GM18526 (cell line): ENCODE data around the gene ABCC2.

ENCODE experiments used
- POLR2A ChIP-seq: IDR thresholded peaks from 3 replicates; pipeline ENCODE4 v1.6.1; 2011; ENCODE audit not compliant: insufficient read length; ENCODE audit errors: extremely low read depth

Gene ABCC2

GRCh38 chr10:99858849-99859248 is 76.4 kb downstream of the ABCC2 start:
- TF ChIP-seq POLR2A = no peak

GRCh38 chr10:99859585-99859984 is 77.1 kb downstream of the ABCC2 start:
- no peak for TF ChIP-seq POLR2A

DNA sequence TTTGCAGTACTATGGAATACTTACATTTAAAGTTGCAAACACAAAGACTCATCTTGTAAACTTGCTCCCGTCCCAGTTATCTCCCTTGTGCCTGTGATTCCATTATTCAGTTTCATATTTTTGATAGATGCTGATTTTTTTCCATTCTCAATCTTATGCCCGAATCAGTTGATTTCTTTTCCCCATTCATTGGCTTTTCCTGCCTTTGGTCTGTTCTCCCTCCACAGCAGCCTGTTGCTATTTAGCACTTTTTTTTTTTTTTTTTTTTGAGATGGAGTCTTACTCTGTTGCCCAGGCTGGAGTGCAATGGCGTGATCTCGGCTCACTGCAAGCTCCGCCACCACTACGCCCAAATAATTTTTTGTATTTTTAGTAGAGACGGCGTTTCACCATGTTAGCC is 78.0 kb downstream of the ABCC2 start:
- no peak for TF ChIP-seq POLR2A

GRCh38 chr10:99869581-99870122 is 87.2 kb downstream of the ABCC2 start:
- no peak for TF ChIP-seq POLR2A

DNA sequence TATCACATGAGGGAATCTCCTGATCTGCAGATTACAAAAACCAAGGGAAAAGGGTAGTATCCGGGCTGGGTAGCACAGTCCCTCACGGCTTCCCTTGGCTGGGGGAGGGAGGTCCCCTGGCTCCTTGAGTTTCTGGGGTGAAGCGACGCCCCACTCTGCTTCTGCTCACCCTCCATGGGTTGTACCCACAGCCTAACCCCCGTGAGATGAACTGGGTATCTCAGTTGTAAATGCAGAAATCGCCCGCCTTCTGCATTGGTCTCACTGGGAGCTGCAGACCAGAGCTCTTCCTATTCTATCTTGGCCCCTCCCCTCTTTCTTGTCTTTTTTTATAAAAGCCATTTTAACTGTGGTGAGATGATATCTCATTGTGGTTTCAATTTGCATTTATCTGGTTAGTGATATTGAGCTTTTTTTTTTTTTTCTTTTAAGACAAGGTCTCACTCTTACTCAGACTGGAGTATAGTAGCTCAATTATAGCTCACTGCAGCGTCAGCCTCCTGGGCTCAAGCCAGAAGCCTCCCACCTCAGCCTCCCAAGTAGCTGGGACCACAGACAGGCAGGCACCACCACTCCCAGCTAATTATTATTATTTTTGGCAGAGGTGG is 87.8 kb downstream of the ABCC2 start:
- no peak for TF ChIP-seq POLR2A

GRCh38 chr10:99872367-99873162 is 90.1 kb downstream of the ABCC2 start:
- TF ChIP-seq POLR2A = no peak

DNA sequence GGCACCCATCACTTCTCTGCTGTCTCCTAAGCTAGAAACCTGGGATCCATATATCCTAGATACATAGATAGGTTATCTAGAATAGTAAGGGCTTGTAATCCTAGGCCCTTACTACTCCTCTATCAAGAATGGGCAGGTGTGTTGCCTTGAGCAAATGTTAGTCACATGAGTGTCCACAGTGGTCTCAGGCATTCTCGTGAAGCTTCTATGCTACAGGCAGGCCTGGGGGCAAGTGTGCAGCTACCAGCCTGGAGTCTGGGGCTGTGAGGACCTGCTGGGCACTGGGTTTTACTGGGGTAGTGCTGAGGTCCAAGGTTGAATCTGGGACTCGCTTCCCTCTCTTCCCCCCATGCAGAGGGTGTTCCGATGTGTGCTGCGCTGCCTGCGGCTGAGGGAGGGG is 91.4 kb downstream of the ABCC2 start:
- no peak for TF ChIP-seq POLR2A

DNA sequence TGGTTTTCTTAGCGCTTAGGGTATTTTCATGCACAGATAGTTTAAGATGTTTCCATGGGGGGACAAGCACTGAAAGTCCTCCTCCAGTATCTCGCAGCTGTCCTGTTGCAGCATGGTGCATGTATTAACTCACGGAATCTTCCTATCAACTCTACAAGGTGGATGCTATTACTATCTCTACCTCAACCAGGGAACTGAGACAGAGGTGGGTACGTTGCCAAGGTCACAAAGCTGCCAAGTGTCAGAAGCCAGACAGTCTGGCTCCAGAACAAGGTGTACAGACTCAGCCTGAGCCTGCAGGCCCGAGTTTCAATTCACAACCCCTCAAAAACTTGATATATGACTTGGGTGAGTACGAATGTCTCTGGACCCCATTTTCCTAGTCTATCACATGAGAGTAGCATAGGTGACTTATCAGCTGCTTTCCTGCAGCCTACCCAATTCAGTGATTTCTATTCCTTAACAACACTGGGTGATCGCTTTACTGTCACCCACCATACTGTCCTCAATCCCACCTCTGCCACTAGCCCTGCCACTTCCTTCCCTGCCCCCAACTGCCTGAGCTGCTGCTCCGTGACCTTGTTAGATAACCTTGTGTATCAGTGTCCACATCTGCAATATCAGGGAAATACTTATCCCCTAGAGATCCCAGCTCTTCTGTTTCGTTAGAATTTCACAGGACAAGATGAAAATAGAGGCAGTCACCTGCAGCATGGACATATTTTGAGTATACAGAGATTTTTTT is 92.1 kb downstream of the ABCC2 start:
- TF ChIP-seq POLR2A = no peak

GRCh38 chr10:99875473-99875872 is 93.0 kb downstream of the ABCC2 start:
- TF ChIP-seq POLR2A = no peak

- no peak for TF ChIP-seq POLR2A
These were observed 97.8 kb downstream of the ABCC2 start for GRCh38 chr10:99880080-99880835.

DNA sequence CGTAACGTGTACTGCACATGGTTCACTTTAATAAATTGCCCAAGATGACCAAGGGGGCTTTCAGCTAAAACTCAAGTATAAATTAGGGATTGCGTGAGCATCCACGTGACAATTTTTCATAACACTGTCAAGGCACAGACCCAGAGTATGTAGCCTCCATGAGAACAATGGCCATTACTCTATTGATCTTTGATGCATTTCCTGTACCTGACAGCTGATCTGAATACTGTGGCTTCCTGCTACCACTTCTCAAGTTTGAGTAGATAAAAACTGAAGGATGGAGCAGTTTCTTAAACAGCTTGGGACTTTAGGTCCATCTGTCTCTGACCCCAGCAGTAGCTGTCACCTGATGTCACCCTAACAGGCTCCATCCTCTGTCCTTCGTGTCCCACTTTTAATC is 98.9 kb downstream of the ABCC2 start:
- no peak for TF ChIP-seq POLR2A

GRCh38 chr10:99883523-99883922 is 101.1 kb downstream of the ABCC2 start:
- no peak for TF ChIP-seq POLR2A

GRCh38 chr10:99888622-99889021 is 106.2 kb downstream of the ABCC2 start:
- TF ChIP-seq POLR2A = no peak

GRCh38 chr10:99894613-99895012 is 112.2 kb downstream of the ABCC2 start:
- no peak for TF ChIP-seq POLR2A

DNA sequence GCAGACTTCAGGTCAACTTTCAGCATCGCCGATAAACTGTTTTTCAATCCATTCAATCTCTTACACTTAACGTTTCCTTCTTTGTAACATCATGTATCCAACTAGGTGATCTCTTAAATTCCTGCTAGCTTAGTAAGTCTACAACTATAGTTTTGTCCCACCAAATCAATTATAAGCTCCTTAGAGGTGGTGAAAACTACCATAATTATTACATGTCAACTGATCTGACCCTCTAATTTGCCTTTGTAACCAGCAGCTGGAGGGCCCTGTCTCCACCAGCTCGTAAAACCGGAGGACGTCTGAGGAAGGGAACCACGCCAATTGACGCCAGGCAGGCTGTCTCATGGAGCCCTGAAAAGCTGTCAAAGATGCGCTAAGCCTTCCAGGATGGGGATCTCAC is 113.4 kb downstream of the ABCC2 start:
- no peak for TF ChIP-seq POLR2A
